Activated naive CD4-positive, alpha-beta T cell treated with anti-CD3 and anti-CD28 coated beads for 36 hours (primary cell): ENCODE results near the gene WAC. TPM values are rescaled to one million over a fixed set of nuclear protein-coding genes. Genes with fewer than 3 reads are reported as not detected.
A peak's percentile ranks its signal among the peaks of the same experiment; 100 is the strongest.
"Not testable (repeated sequence)": the region's sequence is repeated elsewhere in the genome, so short reads cannot be mapped to it uniquely, and the experiment has no call there.

ENCODE experiments used
- CTCF ChIA-PET: fragments of 350-600 bp; sonication (Branson Sonifier 250); formaldehyde crosslinking; loops from one replicate; lab custom pipeline; 2021; ENCODE audit warnings: antibody characterized with exemption; lab: Charles Lee
- DNase-seq: peaks from one replicate; pipeline ENCODE4 v3.0.0-alpha.2; 2020
- H3K27ac Mint-ChIP-seq: one replicate; pipeline ENCODE4 v1.8.0; 2021; ENCODE audit warnings: mild to moderate bottlenecking, mixed read lengths
- H3K27me3 Mint-ChIP-seq: one replicate; pipeline ENCODE4 v1.8.0; 2021; ENCODE audit warnings: low read depth, mixed read lengths
- H3K36me3 Mint-ChIP-seq: one replicate; pipeline ENCODE4 v1.8.0; 2021; ENCODE audit warnings: low read depth, mixed read lengths
- H3K4me1 Mint-ChIP-seq: one replicate; pipeline ENCODE4 v1.8.0; 2021; ENCODE audit warnings: low read depth, mixed read lengths
- H3K4me3 Mint-ChIP-seq: one replicate; pipeline ENCODE4 v1.8.0; 2021; ENCODE audit warnings: mild to moderate bottlenecking, moderate library complexity, mixed read lengths
- H3K9me3 Mint-ChIP-seq: one replicate; pipeline ENCODE4 v1.8.0; 2021; ENCODE audit warnings: mixed read lengths
- intact Hi-C: fragments of 100-400 bp; cut with micrococcal nuclease; formaldehyde crosslinking; loops from one replicate; pipeline ENCODE4 v1.15.1; 2023
- total RNA-seq, 2 experiments: library from RNA; stranded (reverse); gene quantifications; one replicate each; pipeline ENCODE4 v1.2.3, GENCODE V29; 2021

The WAC gene
- total RNA-seq, 2 experiments from 2014 or later: 77.1 to 82.9 TPM

DNA sequence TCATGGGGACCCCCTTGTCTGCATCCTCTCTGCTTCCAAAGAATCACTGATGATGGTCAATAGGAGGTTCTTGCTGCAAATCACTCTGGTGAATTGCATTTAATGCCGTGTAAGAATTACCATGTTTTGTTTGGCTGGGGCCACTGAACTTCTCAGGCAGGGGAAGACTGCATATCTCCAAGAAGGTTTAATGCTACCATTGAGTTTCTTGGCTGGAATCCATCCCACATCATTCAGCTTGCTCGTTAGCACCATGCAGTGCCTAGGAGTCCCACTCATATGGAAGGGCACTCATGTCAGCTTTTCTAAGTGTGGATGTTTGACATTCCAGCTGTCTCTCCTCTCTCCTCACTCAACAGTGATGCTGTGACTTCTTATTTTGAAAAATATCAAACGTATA lies 94.2 kb downstream of the WAC start:
- Mint-ChIP-seq H3K4me3 (no peak overlapping the region), H3K36me3 (peaks cover 1% of the 10 kb centered on the region), H3K4me1 (peaks cover 4% of the 10 kb centered on the region), H3K27ac (no peak overlapping the region), H3K9me3 (no peaks in the 10 kb centered on the region), H3K27me3 (peaks cover 9% of the 10 kb centered on the region)
- DNase-seq: no peak
- intact Hi-C loops: loop anchor here (5.0 kb wide), 1 partner anchor 50 kb away; the partner anchor contains the start of gene BAMBI
- CTCF ChIA-PET: interaction anchor here (1.0 kb wide), 1 partner anchor 678 kb away, joined by 3 read pairs; no protein-coding TSS in a partner anchor

- H3K9me3 Mint-ChIP-seq: no peaks in the 10 kb centered on the region
- peak; percentile 83 for DNase-seq
- intact Hi-C loops: loop anchor here (1.0 to 5.0 kb wide), 4 partner anchors 36 to 676 kb away; partner anchors contain the start of gene BAMBI
- H3K4me3 Mint-ChIP-seq: no peak overlapping the region
- H3K27ac Mint-ChIP-seq: no peak overlapping the region
- CTCF ChIA-PET: interaction anchor here (0.5 to 2.0 kb wide), 12 partner anchors 9 to 685 kb away, joined by 3 to 12 read pairs (median 3); no protein-coding TSS in a partner anchor
- peaks cover 4% of the 10 kb centered on the region for H3K4me1 Mint-ChIP-seq
- no peaks in the 10 kb centered on the region for H3K36me3 Mint-ChIP-seq
- H3K27me3 Mint-ChIP-seq: peaks cover 10% of the 10 kb centered on the region
These were observed 95.4 kb downstream of the WAC start for GRCh38 chr10:28628184-28628893.

DNA sequence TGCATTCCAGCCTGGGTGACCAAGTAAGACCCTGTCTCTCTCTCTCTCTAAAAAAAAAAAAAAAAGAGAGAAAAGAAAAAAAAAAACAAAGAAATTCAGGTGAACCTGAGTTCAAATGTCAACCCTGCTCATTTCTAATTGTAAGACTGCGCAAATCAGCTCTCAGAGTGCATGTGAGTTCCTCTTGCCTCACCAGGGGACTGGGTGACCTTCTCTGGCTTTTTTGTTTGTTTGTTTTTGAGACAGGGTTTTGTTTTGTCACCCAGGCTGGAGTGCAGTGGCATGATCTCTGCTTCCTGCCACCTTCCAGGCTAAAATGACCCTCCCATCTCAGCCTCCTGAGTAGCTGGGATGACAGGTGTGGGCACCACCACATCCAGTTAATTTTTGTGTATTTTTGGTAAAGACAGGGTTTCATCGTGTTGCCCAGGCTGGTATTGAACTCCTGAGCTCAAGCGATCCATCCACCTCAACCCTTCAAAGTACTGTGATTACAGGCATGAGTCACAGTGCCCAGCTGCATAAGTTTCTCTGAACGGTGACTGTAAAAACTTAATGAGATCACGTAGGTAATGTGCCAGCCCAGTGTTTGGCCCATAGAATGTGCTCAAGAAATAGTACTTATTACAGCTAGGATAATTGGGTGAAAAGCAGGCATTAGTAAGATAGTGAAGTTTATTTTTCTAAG lies 99.1 kb downstream of the WAC start:
- no peak for DNase-seq
- peaks cover 4% of the 10 kb centered on the region for H3K4me1 Mint-ChIP-seq
- no peaks in the 10 kb centered on the region for H3K36me3 Mint-ChIP-seq
- peaks cover 15% of the 10 kb centered on the region for H3K27me3 Mint-ChIP-seq
- CTCF ChIA-PET: interaction anchor here (1.6 kb wide), 1 partner anchor 9 kb away, joined by 3 read pairs; no protein-coding TSS in a partner anchor
- H3K27ac Mint-ChIP-seq: no peak overlapping the region
- H3K4me3 Mint-ChIP-seq: no peak overlapping the region
- no peaks in the 10 kb centered on the region for H3K9me3 Mint-ChIP-seq
- intact Hi-C loops: no loop called here

DNA sequence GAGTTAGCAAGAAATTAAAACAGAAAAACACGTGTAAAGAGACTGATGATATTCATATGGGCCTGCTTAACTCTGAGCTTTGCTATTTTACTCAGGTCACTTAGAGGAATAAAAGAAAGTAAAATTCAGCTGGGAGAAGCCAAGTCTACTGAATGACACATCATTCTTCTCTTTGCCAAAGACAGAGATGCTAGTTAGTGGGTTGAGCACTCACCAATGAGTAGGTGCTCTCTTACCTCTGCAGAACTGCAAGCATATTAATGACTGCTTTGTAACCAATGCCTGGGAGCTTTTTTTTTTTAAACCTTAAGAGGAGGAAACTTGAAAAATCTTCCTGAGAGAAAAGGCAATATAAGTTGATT lies 99.6 kb downstream of the WAC start:
- Mint-ChIP-seq H3K36me3 (no peaks in the 10 kb centered on the region), H3K9me3 (peaks cover 3% of the 10 kb centered on the region), H3K4me1 (peaks cover 4% of the 10 kb centered on the region), H3K27ac (no peak overlapping the region), H3K4me3 (no peak overlapping the region), H3K27me3 (peaks cover 15% of the 10 kb centered on the region)
- intact Hi-C loops: no loop called here
- DNase-seq: no peak
- CTCF ChIA-PET: interaction anchor here (1.6 kb wide), 1 partner anchor 9 kb away, joined by 3 read pairs; no protein-coding TSS in a partner anchor

- Mint-ChIP-seq H3K9me3 (peaks cover 4% of the 10 kb centered on the region), H3K27ac (no peak overlapping the region), H3K36me3 (no peaks in the 10 kb centered on the region), H3K4me1 (no peaks in the 10 kb centered on the region), H3K27me3 (peaks cover 11% of the 10 kb centered on the region), H3K4me3 (no peak overlapping the region)
- intact Hi-C loops: no loop called here
- CTCF ChIA-PET: no interaction called here
- no peak for DNase-seq
These were observed 100.8 kb downstream of the WAC start for GRCh38 chr10:28633750-28634149.

DNA sequence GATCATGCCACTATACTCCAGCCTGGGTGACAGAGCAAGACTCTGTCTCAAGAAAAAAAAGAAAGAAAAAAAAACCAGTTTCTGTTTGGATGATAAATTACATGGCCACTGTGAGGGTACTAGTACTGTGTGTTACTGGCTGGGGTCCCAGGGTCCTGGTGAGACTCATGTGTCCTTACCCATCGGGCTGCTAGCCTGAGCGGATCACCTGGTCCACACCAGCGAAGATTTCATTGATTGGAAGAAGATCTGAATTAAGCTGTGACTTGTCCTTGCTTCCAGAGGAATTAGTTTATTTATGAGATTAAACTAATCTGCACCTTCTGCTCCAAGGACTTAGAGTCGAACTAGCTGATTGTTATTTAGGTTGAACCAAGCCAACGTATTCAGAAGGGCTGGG lies 104.4 kb downstream of the WAC start:
- Mint-ChIP-seq H3K27ac (no peak overlapping the region), H3K27me3 (peaks cover 6% of the 10 kb centered on the region), H3K4me3 (no peak overlapping the region), H3K9me3 (peaks cover 7% of the 10 kb centered on the region), H3K36me3 (no peaks in the 10 kb centered on the region), H3K4me1 (no peaks in the 10 kb centered on the region)
- CTCF ChIA-PET: interaction anchor here (1.2 kb wide), 1 partner anchor 9 kb away, joined by 3 read pairs; no protein-coding TSS in a partner anchor
- no peak for DNase-seq
- intact Hi-C loops: no loop called here

DNA sequence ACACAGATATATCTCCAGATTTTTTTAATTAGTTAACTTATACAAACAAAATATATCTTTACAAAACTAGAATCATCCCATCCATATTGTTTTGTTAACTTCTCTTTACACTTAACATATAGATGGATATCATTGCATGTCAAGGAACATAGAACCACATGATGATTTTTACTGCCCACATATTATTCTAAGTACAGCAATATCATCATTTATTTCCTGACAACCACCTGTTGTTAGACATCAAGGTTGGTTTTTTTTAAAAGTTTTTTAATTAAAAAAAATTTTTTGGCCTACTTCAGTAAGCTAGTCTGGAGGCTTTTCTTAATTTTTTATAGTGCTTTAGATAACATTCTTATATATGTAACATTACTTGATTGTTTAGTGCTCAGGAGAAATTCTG lies 105.5 kb downstream of the WAC start:
- CTCF ChIA-PET: interaction anchor here (0.6 to 1.2 kb wide), 3 partner anchors 10 to 892 kb away, joined by 3 read pairs; no protein-coding TSS in a partner anchor
- peaks cover 5% of the 10 kb centered on the region for H3K27me3 Mint-ChIP-seq
- peaks cover 7% of the 10 kb centered on the region for H3K9me3 Mint-ChIP-seq
- H3K4me3 Mint-ChIP-seq: no peak overlapping the region
- no peaks in the 10 kb centered on the region for H3K36me3 Mint-ChIP-seq
- H3K27ac Mint-ChIP-seq: no peak overlapping the region
- DNase-seq: no peak
- H3K4me1 Mint-ChIP-seq: no peaks in the 10 kb centered on the region
- intact Hi-C loops: no loop called here

DNA sequence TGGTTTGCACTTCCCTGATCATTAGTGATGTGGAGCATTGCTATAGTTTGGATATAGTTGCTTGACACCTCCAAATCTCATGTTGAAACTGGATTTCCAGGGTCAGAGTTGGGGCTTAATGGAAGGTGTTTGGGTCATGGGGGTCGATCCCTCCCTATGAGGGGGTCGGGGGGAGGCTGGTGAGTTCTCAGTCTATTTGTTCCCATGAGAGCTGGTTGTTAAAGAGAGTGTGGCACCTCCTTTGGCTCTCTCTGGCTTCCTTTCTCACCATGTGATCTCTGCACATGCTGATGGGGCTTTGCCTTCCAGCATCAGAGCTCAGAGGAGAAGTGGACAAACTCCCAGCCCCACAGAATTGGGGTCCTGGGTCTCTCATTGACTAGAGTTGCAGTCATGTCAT lies 107.6 kb downstream of the WAC start:
- Mint-ChIP-seq H3K27ac (no peak overlapping the region), H3K36me3 (no peaks in the 10 kb centered on the region), H3K27me3 (no peaks in the 10 kb centered on the region), H3K4me1 (no peaks in the 10 kb centered on the region), H3K4me3 (no peak overlapping the region), H3K9me3 (peaks cover 7% of the 10 kb centered on the region)
- no peak for DNase-seq
- intact Hi-C loops: no loop called here
- CTCF ChIA-PET: interaction anchor here (0.9 to 3.2 kb wide), 3 partner anchors 9 to 36 kb away, joined by 3 to 12 read pairs (median 3); no protein-coding TSS in a partner anchor

- no peak overlapping the region for H3K27ac Mint-ChIP-seq
- no peaks in the 10 kb centered on the region for H3K36me3 Mint-ChIP-seq
- DNase-seq: no peak
- H3K4me1 Mint-ChIP-seq: no peaks in the 10 kb centered on the region
- H3K9me3 Mint-ChIP-seq: peaks cover 1% of the 10 kb centered on the region
- intact Hi-C loops: no loop called here
- CTCF ChIA-PET: interaction anchor here (0.5 to 0.7 kb wide), 2 partner anchors 241 to 321 kb away, joined by 3 read pairs; no protein-coding TSS in a partner anchor
- no peaks in the 10 kb centered on the region for H3K27me3 Mint-ChIP-seq
- H3K4me3 Mint-ChIP-seq: no peak overlapping the region
These were observed 111.7 kb downstream of the WAC start for GRCh38 chr10:28644647-28645046.

GRCh38 chr10:28652106-28652505 lies 119.2 kb downstream of the WAC start:
- intact Hi-C loops: no loop called here
- Mint-ChIP-seq H3K36me3 (no peaks in the 10 kb centered on the region), H3K27ac (no peak overlapping the region), H3K27me3 (no peaks in the 10 kb centered on the region), H3K9me3 (no peaks in the 10 kb centered on the region), H3K4me1 (no peaks in the 10 kb centered on the region), H3K4me3 (no peak overlapping the region)
- CTCF ChIA-PET: interaction anchor here (1.4 kb wide), 1 partner anchor 11 kb away, joined by 3 read pairs; no protein-coding TSS in a partner anchor
- no peak for DNase-seq

GRCh38 chr10:28652703-28653102 lies 119.8 kb downstream of the WAC start:
- no peaks in the 10 kb centered on the region for H3K27me3 Mint-ChIP-seq
- H3K9me3 Mint-ChIP-seq: no peaks in the 10 kb centered on the region
- no peaks in the 10 kb centered on the region for H3K4me1 Mint-ChIP-seq
- H3K36me3 Mint-ChIP-seq: no peaks in the 10 kb centered on the region
- no peak overlapping the region for H3K4me3 Mint-ChIP-seq
- H3K27ac Mint-ChIP-seq: no peak overlapping the region
- no peak for DNase-seq
- CTCF ChIA-PET: interaction anchor here (1.0 to 1.4 kb wide), 2 partner anchors 11 to 473 kb away, joined by 3 to 5 read pairs; no protein-coding TSS in a partner anchor
- intact Hi-C loops: no loop called here

DNA sequence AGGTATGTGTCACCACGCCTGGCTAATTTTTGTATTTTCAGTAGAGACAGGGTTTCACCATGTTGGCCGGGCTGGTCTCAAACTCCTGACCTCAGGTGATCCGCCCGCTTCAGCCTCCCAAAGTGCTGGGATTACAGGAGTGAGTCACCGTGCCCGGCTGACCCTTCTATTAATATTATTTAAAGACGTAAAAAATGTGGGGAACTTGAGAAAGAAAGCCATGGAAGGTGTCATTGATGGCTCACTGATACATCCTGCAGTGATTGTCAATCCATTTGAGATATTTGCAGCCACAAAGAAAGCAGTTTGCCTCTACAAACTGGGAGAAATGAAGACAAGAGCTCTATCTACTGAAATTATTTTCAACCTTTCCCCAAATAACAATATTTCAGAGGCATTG lies 125.9 kb downstream of the WAC start:
- H3K27ac Mint-ChIP-seq, intact Hi-C loops, H3K4me1 Mint-ChIP-seq, H3K9me3 Mint-ChIP-seq, H3K36me3 Mint-ChIP-seq, H3K27me3 Mint-ChIP-seq, DNase-seq, CTCF ChIA-PET, H3K4me3 Mint-ChIP-seq: not testable (repeated sequence)
